Transverse colon (tissue), 4 donors: ENCODE results near the gene B3GNT3.

Source experiments
- CTCF ChIP-seq, 5 experiments: fragments of 200-600 bp in 3 of 5; fragments of 450-650 bp in 2 of 5; sonication (generic) in 3 of 5; IDR thresholded peaks; 1 replicate in 2 of 5; 2 replicates in 3 of 5; pipeline ENCODE4 v1.5.1; 2016 to 2017; ENCODE audit warnings: antibody characterized with exemption in 5 of 5, inconsistent platforms in 3 of 5, mild to moderate bottlenecking in 2 of 5, moderate library complexity in 1 of 5
- EP300 ChIP-seq: sonication (generic); formaldehyde crosslinking; IDR thresholded peaks from one replicate; pipeline ENCODE4 v1.6.1; 2017; ENCODE audit warnings: antibody characterized with exemption, low read depth
- POLR2A ChIP-seq: fragments of 450-650 bp; IDR thresholded peaks from one replicate; pipeline ENCODE4 v1.6.1; 2016; ENCODE audit warnings: antibody characterized with exemption, mild to moderate bottlenecking, moderate library complexity
- POLR2AphosphoS5 ChIP-seq, 3 donors: sonication (generic); formaldehyde crosslinking; IDR thresholded peaks; one replicate each; pipeline ENCODE4 v1.6.1; 2016; ENCODE audit warnings: antibody characterized with exemption in 3 of 3

- TF ChIP-seq POLR2A: no peak
- no peak for TF ChIP-seq EP300
- TF ChIP-seq POLR2AphosphoS5 (IDR thresholded peaks at IDR 0.05): no peak
- no peak for TF ChIP-seq CTCF (IDR thresholded peaks at IDR 0.05)
These were observed 12.9 kb downstream of the B3GNT3 start for GRCh38 chr19:17807731-17808316.
